HG03565 (cell line): ENCODE measurements around the gene FNDC7.
"Not testable (repeated sequence)": the region's sequence is repeated elsewhere in the genome, so short reads cannot be mapped to it uniquely, and the experiment has no call there.

Experiments used
- ATAC-seq: cut with Tn5 transposase; IDR thresholded peaks from one replicate; pipeline ENCODE4 v1.9.1; 2021; ENCODE audit warnings: mild to moderate bottlenecking, moderate library complexity; ENCODE audit not compliant: unreplicated experiment

The FNDC7 gene

GRCh38 chr1:108699375-108700332, 13.1 kb upstream of the FNDC7 start:
- ATAC-seq = no peak

GRCh38 chr1:108701176-108701849, 11.4 kb upstream of the FNDC7 start:
- no peak for ATAC-seq

- ATAC-seq = not testable (repeated sequence)
Observed at GRCh38 chr1:108702109-108702508, 10.6 kb upstream of the FNDC7 start.

- ATAC-seq = no peak
Observed at GRCh38 chr1:108703939-108704338, 8.8 kb upstream of the FNDC7 start.

- no peak for ATAC-seq
Observed at GRCh38 chr1:108704496-108704895, 8.2 kb upstream of the FNDC7 start.

- no peak for ATAC-seq
Observed at GRCh38 chr1:108706643-108707042, 6.1 kb upstream of the FNDC7 start.

- ATAC-seq = peak; percentile 45
Observed at GRCh38 chr1:108708691-108709660, 3.7 kb upstream of the FNDC7 start.

GRCh38 chr1:108715932-108716331, 3.2 kb downstream of the FNDC7 start:
- ATAC-seq = no peak

GRCh38 chr1:108716437-108717230, 3.9 kb downstream of the FNDC7 start:
- ATAC-seq = no peak

- no peak for ATAC-seq
Observed at GRCh38 chr1:108717774-108718316, 5.1 kb downstream of the FNDC7 start.

GRCh38 chr1:108718927-108719655, 6.4 kb downstream of the FNDC7 start:
- ATAC-seq = no peak

- no peak for ATAC-seq
Observed at GRCh38 chr1:108719656-108720435, 7.1 kb downstream of the FNDC7 start.

- no peak for ATAC-seq
Observed at GRCh38 chr1:108722292-108722691, 9.6 kb downstream of the FNDC7 start.

- no peak for ATAC-seq
Observed at GRCh38 chr1:108725906-108726305, 13.2 kb downstream of the FNDC7 start.

GRCh38 chr1:108728327-108728923, 15.7 kb downstream of the FNDC7 start:
- ATAC-seq = no peak

- ATAC-seq = no peak
Observed at GRCh38 chr1:108729481-108729880, 16.8 kb downstream of the FNDC7 start.

- ATAC-seq = no peak
Observed at GRCh38 chr1:108732398-108732797, 19.7 kb downstream of the FNDC7 start.
